NOMO-1 treated with DMSO at 0.1 percent for 48 hours (cell line): ENCODE data around the gene TDRD3.

Source experiments
- DNase-seq: peaks from one replicate; lab custom pipeline; 2025; ENCODE audit not compliant: unreplicated experiment; lab: John Stamatoyannopoulos, UW

Gene TDRD3

GRCh38 chr13:60448907-60449510, 52.0 kb downstream of the TDRD3 start:
- peak; percentile 34 for DNase-seq

- no peak for DNase-seq
These were observed 56.5 kb downstream of the TDRD3 start for GRCh38 chr13:60453490-60453889.

- DNase-seq: no peak
These were observed 57.4 kb downstream of the TDRD3 start for GRCh38 chr13:60454425-60454824.

DNA sequence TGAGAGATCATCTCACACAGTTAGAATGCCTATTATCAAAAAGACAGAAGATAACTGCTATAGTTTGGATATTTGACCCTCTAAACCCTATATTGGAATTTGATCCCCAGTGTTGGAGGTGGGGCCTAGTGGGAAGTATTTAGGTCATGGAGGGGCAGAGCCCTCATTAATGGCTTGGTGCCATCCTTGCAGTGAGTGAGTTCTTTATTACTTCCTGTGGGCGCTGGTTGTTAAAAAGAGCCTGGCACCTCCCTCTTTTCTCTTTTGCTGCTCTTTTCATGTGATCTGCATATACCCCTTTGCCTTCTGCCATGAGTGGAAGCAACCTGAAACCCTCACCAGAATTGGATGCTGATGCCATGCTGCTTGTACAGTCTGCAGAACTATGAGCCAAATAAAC, 66.8 kb downstream of the TDRD3 start:
- DNase-seq: no peak

- DNase-seq: no peak
These were observed 70.1 kb downstream of the TDRD3 start for GRCh38 chr13:60467098-60467497.

DNA sequence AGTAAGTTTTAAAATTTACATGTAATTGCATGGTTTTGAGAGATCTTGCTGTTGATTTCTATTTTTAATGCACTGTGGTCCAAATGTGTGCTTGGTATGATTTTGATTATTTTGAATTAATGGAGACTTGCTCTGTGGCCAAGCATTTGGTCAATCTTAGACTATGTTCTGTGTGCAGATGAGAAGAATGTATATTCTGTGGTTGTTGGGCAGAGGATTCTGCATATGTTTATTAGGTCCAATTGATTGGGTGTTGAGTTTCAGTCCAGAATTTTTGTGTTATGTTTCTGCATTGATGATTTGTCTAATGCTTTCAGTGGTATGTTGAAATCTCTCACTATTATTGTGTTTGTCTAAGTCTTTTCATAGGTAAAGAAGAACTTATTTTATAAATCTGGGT, 82.3 kb downstream of the TDRD3 start:
- no peak for DNase-seq

GRCh38 chr13:60482012-60482411, 85.0 kb downstream of the TDRD3 start:
- peak; percentile 2 for DNase-seq

DNA sequence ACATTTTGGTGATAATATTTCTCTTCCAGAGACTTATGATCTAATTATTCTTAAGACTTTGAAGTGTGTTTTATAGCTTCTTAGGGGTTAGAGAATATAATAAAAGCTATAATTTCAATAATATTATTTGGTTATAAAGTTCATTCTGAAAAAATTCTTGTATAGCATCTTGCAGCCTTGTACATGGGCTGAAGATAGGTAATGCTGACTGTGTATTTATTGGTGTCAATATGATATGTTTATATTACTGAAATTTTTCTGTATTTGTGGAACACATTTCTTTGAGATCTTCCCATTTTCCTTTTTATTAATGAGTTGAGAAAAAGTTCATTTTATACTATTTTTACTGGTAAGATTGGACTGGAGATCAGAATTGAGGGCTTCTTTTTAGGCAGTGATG, 87.8 kb downstream of the TDRD3 start:
- DNase-seq: no peak

DNA sequence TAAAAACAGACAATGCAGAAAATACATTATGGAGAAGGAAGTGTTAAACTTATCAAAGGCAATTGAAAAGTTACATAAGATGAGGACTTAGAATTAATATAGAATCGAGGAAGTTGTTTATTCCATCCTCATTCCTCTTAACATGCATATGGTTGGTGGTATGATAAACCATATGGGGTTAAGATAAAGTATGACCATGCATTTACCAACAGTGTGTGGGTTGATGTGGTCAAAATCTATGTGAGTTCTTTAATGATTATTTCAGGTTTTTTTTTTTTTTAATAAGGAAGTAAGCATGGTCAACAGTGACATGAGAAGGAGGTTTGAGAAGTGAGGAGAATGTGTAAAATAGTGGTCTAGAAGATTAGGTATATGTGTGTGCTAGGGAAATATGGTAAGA, 94.5 kb downstream of the TDRD3 start:
- DNase-seq: no peak

DNA sequence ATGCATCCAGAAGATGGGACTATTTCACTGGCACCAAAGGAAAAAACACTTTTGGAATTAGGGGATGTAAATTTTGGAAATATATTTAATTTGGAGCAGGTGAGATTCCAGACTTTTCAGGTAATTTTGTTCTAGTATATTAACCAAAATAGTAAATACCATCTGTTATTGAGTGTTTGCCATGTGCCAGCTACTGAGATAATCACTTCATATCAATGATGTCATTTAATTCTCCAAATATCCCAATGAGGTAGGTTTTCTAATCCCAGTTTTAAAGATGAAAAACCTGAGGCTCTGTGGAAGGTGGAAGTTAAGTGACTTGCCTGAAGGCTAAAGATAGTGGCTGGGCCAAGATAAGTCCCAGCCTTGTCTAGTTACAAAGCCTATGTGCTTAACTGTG, 95.2 kb downstream of the TDRD3 start:
- DNase-seq: no peak

DNA sequence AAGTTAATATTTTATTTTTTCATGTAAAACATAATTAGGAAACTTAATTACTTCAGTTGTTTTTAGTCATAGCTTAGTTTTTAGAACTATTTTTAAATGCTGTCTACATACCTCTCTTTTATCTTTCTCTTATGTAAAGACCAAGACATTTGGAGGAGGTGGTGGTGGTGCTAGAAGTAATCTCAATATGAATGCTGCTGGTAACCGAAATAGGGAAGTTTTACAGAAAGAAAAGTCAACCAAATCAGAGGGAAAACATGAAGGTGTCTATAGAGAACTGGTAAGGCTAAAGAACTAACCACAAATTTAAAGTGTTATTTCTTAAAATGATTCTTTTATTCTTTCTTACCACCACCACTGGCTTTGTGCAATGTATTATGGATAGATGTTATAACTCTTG, 97.3 kb downstream of the TDRD3 start:
- DNase-seq: no peak

- DNase-seq: no peak
These were observed 104.2 kb downstream of the TDRD3 start for GRCh38 chr13:60501236-60501635.

- no peak for DNase-seq
These were observed 112.8 kb downstream of the TDRD3 start for GRCh38 chr13:60509601-60510386.

DNA sequence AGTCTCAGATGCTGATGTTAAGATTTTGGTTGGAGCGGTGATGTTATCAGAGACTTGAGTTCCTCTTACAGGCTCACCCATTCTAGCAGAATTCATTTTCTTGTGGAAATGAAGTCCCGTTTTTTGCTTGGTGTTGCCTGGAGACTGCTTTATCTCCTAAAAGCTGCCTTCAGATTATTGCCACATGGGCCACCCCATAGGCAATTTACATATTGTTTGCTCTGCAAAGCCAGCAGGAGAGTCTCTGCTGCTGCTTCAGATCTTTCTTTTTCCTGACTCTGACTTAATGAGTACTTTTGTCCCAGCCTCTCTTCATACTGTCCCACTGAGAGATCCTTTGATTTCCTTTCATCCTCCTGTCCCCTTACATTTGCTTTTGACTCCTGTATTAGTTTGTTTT, 114.6 kb downstream of the TDRD3 start:
- DNase-seq: no peak

DNA sequence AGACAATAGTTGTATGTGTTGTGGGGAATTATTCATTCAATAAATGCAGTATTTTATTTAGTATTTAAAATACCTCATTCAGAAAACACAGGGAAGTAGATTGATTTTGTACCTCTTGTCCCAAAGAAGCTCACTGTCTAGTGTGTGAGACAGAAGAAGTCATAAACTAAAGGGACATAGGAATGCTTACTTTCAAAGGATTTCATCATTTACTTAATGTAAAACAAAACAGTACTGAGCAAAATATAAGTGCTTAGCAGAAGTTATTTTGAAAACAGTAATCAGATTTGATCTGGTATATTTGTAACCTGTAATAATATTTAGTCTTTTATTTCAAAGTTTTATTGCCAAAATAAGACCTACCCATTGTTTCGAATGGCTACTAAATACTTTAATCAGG, 117.9 kb downstream of the TDRD3 start:
- no peak for DNase-seq

DNA sequence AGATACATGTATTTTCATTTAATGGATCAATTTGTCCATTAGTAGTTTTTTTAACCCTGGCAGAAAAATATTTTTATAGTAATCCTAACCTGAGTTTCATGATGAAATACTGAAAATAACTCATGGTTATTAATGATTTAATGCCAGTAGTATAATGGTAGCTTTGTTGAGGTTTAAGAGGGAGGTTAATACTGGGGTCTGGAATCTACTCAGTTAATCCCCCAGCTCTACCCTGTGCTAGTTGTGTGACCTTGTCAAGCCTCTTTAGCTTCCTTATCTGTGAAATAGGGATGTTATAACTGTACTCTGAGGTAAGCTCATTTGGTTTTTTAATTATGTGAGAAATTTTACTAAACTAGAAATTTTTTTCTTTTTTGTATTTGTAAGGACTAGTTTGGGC, 122.5 kb downstream of the TDRD3 start:
- DNase-seq: no peak

GRCh38 chr13:60520902-60521569, 124.0 kb downstream of the TDRD3 start:
- DNase-seq: no peak

GRCh38 chr13:60538566-60538965, 141.5 kb downstream of the TDRD3 start:
- no peak for DNase-seq

DNA sequence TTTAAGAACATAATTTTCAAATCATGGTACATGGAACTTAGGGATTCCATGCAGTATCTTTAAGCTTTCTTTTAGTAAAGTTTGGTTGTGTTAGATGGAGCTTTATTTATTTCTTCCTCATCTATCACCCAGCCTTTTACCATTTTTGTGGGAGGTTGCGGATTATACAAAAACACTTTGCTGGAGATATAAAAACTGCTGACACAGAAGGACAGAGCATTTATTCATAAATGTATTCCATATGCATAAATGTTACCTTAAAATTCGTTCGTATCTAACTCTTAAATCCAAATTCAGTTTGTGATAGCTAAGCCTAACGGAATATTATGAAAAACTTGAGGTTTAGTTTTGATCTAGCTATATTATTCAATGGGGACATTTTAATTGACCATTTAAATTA, 143.3 kb downstream of the TDRD3 start:
- no peak for DNase-seq

GRCh38 chr13:60562096-60562780, 165.2 kb downstream of the TDRD3 start:
- DNase-seq: no peak

DNA sequence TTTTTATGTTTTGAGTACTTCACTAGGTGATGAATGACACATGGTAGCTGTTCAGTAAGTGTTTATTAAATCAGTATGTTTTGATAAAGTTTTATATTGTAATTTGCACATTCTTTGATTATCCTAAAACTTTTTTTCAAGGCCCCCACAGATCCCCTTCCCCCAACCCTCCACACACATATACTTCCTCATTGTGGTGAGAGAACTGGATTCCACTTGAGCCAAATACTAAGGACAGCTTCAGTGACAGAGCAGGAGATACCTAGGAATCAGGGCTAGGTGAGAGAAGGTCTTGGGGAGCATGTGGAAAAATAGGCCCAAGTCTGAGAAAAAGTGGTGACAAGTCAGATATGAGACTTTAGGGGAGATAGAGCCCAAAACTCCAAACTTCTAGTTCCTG, 174.6 kb downstream of the TDRD3 start:
- DNase-seq: peak; percentile 23
